Measurements from ENCODE around the gene IL17RE. TPM values are rescaled to one million over a fixed set of nuclear protein-coding genes. Genes with fewer than 3 reads are reported as not detected.

Gene IL17RE
- total and polyA plus RNA-seq, 11 donors: 0.65 to 6.9 (median 0.95) TPM

DNA sequence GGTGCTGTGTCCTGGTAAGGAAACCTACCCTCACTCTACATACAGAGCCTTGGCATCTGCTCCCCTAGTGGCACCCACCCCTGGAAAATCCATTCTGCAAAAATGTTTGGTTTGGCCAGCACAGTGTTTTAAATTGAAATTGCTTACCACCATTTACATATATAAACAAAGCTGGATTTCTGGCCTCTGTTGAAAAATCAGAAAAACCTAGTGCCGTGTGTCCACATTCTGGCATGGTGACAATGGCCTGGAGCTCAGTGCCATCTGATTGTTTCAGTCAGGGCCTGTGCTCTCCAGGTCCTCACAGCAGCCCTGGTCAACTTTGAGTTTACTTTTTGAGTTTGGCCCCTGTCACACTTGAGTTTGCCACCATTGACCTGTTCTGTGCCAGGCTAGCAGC, 11.4 kb downstream of the IL17RE start:
- 69 to 78% (median 75%) methylated on average over 1 of the region's 1 CpG for WGBS, 4 donors
- Histone ChIP-seq H3K4me1 (peaks cover 4 to 42% (median 30%) of the 10 kb centered on the region in 12 donors), H3K4me3 (no peak overlapping the region), H3K27ac (peak overlapping the region in 1 of 12 donors; percentile 96), H3K27me3 (no peaks in the 10 kb centered on the region), H3K36me3 (peaks cover 0 to 5% (median 0%) of the 10 kb centered on the region in 9 donors), H3K9me3 (no peaks in the 10 kb centered on the region)
- intact Hi-C loops (cut with DNase I): loop anchor here in 3 of 10 donors (2.0 to 10.0 kb wide), 4 partner anchors 21 to 119 kb away; partner anchors contain the start of genes ARPC4 (in 1 of the 3), RPUSD3 (in 1 of the 3) and TADA3 (in 1 of the 3)
- no peak for TF ChIP-seq POLR2A (IDR thresholded peaks at IDR 0.05)
- TF ChIP-seq, protein P1, sequence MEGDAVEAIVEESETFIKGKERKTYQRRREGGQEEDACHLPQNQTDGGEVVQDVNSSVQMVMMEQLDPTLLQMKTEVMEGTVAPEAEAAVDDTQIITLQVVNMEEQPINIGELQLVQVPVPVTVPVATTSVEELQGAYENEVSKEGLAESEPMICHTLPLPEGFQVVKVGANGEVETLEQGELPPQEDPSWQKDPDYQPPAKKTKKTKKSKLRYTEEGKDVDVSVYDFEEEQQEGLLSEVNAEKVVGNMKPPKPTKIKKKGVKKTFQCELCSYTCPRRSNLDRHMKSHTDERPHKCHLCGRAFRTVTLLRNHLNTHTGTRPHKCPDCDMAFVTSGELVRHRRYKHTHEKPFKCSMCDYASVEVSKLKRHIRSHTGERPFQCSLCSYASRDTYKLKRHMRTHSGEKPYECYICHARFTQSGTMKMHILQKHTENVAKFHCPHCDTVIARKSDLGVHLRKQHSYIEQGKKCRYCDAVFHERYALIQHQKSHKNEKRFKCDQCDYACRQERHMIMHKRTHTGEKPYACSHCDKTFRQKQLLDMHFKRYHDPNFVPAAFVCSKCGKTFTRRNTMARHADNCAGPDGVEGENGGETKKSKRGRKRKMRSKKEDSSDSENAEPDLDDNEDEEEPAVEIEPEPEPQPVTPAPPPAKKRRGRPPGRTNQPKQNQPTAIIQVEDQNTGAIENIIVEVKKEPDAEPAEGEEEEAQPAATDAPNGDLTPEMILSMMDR (IDR thresholded peaks at IDR 0.05): no peak
- ATAC-seq: no peak
- DNase-seq: no peak

DNA sequence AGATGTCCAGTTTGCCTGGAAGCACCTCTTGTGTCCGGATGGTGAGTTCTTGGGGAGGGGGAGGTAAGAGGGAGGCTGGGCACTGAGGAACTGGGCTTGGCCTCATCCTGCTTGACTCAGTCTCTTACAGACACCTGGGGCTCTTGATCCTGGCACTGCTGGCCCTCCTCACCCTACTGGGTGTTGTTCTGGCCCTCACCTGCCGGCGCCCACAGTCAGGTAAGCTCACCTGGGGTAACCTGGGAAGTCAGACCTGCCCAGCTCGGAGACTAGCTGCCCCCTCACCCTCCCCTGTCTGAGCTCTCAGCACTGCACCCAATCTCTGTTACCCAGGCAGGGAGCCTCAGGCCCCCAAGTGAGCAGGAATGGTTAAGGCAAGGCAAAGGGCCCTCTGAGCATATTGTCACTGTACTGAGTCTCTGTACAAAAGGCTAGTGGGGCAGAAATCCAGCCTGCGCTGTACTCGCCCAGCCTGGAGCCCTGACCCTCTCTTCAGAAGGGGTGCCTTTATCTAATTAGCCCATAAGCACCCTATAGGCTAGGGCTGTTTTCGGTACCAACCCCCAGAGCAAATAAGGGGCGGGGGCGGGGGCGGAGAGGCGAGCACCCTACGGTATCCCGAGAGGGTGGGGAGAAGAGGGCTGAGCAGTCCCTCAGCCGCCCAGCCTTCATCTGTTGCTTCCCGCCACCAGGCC, 12.1 kb downstream of the IL17RE start:
- Histone ChIP-seq H3K4me3 (peak overlapping the region; percentile 49 to 87 (median 65)), H3K4me1 (peaks cover 4 to 42% (median 30%) of the 10 kb centered on the region in 12 donors), H3K27me3 (no peaks in the 10 kb centered on the region), H3K36me3 (peaks cover 0 to 5% (median 0%) of the 10 kb centered on the region in 9 donors), H3K27ac (peak overlapping the region; percentile 73 to 96 (median 91)), H3K9me3 (no peaks in the 10 kb centered on the region)
- TF ChIP-seq, protein P1 (IDR thresholded peaks at IDR 0.05): no peak
- no peak for TF ChIP-seq POLR2A (IDR thresholded peaks at IDR 0.05)
- WGBS, 4 donors: 26 to 67% (median 32%) methylated on average over 4 to 15 of the region's 15 CpGs
- ATAC-seq (no peak), DNase-seq (no peak)
- intact Hi-C loops (cut with DNase I): loop anchor here in 3 of 10 donors (2.0 to 10.0 kb wide), 6 partner anchors 22 to 412 kb away; partner anchors contain the start of genes ARPC4 (in 1 of the 3), RPUSD3 (in 1 of the 3), TADA3 (in 1 of the 3) and TTLL3 (in 1 of the 3)

DNA sequence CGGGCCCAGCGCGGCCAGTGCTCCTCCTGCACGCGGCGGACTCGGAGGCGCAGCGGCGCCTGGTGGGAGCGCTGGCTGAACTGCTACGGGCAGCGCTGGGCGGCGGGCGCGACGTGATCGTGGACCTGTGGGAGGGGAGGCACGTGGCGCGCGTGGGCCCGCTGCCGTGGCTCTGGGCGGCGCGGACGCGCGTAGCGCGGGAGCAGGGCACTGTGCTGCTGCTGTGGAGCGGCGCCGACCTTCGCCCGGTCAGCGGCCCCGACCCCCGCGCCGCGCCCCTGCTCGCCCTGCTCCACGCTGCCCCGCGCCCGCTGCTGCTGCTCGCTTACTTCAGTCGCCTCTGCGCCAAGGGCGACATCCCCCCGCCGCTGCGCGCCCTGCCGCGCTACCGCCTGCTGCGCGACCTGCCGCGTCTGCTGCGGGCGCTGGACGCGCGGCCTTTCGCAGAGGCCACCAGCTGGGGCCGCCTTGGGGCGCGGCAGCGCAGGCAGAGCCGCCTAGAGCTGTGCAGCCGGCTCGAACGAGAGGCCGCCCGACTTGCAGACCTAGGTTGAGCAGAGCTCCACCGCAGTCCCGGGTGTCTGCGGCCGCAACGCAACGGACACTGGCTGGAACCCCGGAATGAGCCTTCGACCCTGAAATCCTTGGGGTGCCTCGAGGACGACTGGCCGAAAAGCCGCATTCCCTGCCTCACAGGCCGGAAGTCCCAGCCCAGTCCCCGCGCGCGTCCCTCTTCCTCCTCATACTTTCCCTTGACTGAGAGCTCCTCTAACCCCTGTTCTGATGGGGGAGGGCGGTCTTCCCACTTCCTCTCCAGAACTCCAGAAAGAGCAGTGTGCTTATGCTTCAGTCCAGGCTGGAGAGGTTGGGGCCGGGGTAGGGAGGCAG, 12.8 kb downstream of the IL17RE start:
- TF ChIP-seq, protein P1 (IDR thresholded peaks at IDR 0.05): peak in 10 of 12 donors; percentile 8 to 63 (median 40)
- TF ChIP-seq POLR2A (IDR thresholded peaks at IDR 0.05): peak in 1 of 2 donors; percentile 37
- no peaks in the 10 kb centered on the region for H3K9me3 ChIP-seq

More for the DNA sequence above, 12.8 kb downstream of the IL17RE start:
- intact Hi-C loops (cut with DNase I): loop anchor here in 2 of 10 donors (1.0 to 10.0 kb wide), 8 partner anchors 17 to 413 kb away; partner anchors contain the start of genes CRELD1 (in 2 of the 2), ARPC4 (in 1 of the 2), JAGN1 (in 1 of the 2) and RPUSD3 (in 1 of the 2)
- peak; percentile 42 to 70 (median 66) for ATAC-seq
- H3K36me3 ChIP-seq: peaks cover 0 to 13% (median 5%) of the 10 kb centered on the region in 9 donors
- H3K4me1 ChIP-seq: peaks cover 4 to 42% (median 30%) of the 10 kb centered on the region in 12 donors
- H3K4me3 ChIP-seq: peak overlapping the region; percentile 49 to 87 (median 65)
- 0 to 2% (median 0%) methylated on average over 50 to 99 of the region's 99 CpGs for WGBS, 4 donors
- H3K27me3 ChIP-seq: no peaks in the 10 kb centered on the region
- DNase-seq: peak; percentile 78 to 86 (median 80)
- peak overlapping the region; percentile 73 to 96 (median 91) for H3K27ac ChIP-seq
